IMR-90 (cell line): ENCODE results near the gene HMOX2. TPM values are rescaled to one million over a fixed set of nuclear protein-coding genes. Genes with fewer than 3 reads are reported as not detected.

Experiments
- ATAC-seq: fragments of 200-7000 bp; cut with Tn5 transposase; 2 replicates; pipeline ENCODE4 v1.9.1; 2020; ENCODE audit warnings: low read depth, mild to moderate bottlenecking, moderate library complexity
- BruUV-seq: library from RNA; stranded (reverse); fragments of 400-500 nt; replicated peaks from 2 replicates; lab custom pipeline; 2021; lab: Mats Ljungman, UMichigan
- CTCF ChIA-PET: fragments of 300-600 bp; formaldehyde crosslinking; extraction: SDS; loops from one replicate; lab custom pipeline; 2021; ENCODE audit warnings: antibody characterized with exemption; lab: Yijun Ruan, JAX
- POLR2A ChIA-PET: fragments of 300-600 bp; sonication (Branson Sonifier 250); formaldehyde crosslinking; loops from one replicate; lab custom pipeline; 2022; ENCODE audit warnings: antibody characterized with exemption; ENCODE audit not compliant: unreplicated experiment; lab: Charles Lee
- DNase-seq: peaks from one replicate; pipeline ENCODE4 v3.0.0; 2013
- H2AFZ ChIP-seq: replicated peaks from 2 replicates; pipeline ENCODE3; 2013; ENCODE audit warnings: low read length, mild to moderate bottlenecking; ENCODE audit not compliant: poor library complexity
- H2AK5ac ChIP-seq: 2 replicates; pipeline ENCODE4 v1.6.1; 2013; ENCODE audit warnings: low read depth, low read length, inconsistent platforms
- H2AK9ac ChIP-seq: replicated peaks from 2 replicates; pipeline ENCODE3; 2013; ENCODE audit warnings: mild to moderate bottlenecking, low read depth, low read length, moderate library complexity; ENCODE audit not compliant: poor library complexity
- H2BK120ac ChIP-seq: 2 replicates; pipeline ENCODE4 v1.6.1; 2013; ENCODE audit warnings: low read depth, low read length, inconsistent platforms
- H2BK15ac ChIP-seq: 3 replicates; pipeline ENCODE4 v1.6.1; 2013; ENCODE audit warnings: low read depth, low read length, inconsistent platforms
- H2BK20ac ChIP-seq: 2 replicates; pipeline ENCODE4 v1.6.1; 2013; ENCODE audit warnings: low read depth, mild to moderate bottlenecking, inconsistent platforms, low read length, moderate library complexity
- H2BK5ac ChIP-seq: 2 replicates; pipeline ENCODE4 v1.6.1; 2013; ENCODE audit warnings: mild to moderate bottlenecking, low read depth, low read length, inconsistent platforms; ENCODE audit not compliant: poor library complexity, severe bottlenecking
- H3K14ac ChIP-seq: replicated peaks from 2 replicates; pipeline ENCODE4 v1.6.1; 2013; ENCODE audit warnings: low read depth, low read length, inconsistent platforms
- H3K18ac ChIP-seq: 2 replicates; pipeline ENCODE4 v1.6.1; 2013; ENCODE audit warnings: low read depth, low read length, control low read depth
- H3K23ac ChIP-seq: 2 replicates; pipeline ENCODE4 v1.6.1; 2013; ENCODE audit warnings: low read depth, low read length, inconsistent platforms
- H3K27ac ChIP-seq: 2 replicates; pipeline ENCODE4 v1.5.1; 2013; ENCODE audit warnings: mild to moderate bottlenecking, control low read depth, low read length; ENCODE audit not compliant: insufficient read depth
- H3K27me3 ChIP-seq: 2 replicates; pipeline ENCODE4 v1.6.1; 2013; ENCODE audit warnings: low read length; ENCODE audit not compliant: control insufficient read depth, insufficient read depth
- H3K36me3 ChIP-seq: 2 replicates; pipeline ENCODE4 v1.6.1; 2013; ENCODE audit warnings: low read length, mixed read lengths; ENCODE audit not compliant: control insufficient read depth, insufficient read depth
- H3K4ac ChIP-seq: 2 replicates; pipeline ENCODE4 v1.6.1; 2013; ENCODE audit warnings: low read depth, low read length, inconsistent platforms
- H3K4me1 ChIP-seq: 2 replicates; pipeline ENCODE4 v1.6.1; 2013; ENCODE audit warnings: low read length, mixed read lengths; ENCODE audit not compliant: control insufficient read depth, insufficient read depth
- H3K4me2 ChIP-seq: 2 replicates; pipeline ENCODE4 v1.6.1; 2013; ENCODE audit warnings: low read depth, mild to moderate bottlenecking, control low read depth, low read length, moderate library complexity
- H3K4me3 ChIP-seq: 2 replicates; pipeline ENCODE4 v1.5.1; 2013; ENCODE audit warnings: low read depth, mild to moderate bottlenecking, control low read depth, low read length, moderate library complexity; ENCODE audit not compliant: insufficient read depth
- H3K56ac ChIP-seq: 2 replicates; pipeline ENCODE4 v1.6.1; 2013; ENCODE audit warnings: low read length, inconsistent platforms; ENCODE audit not compliant: insufficient read depth; ENCODE audit errors: extremely low read depth
- H3K79me1 ChIP-seq, 2 experiments: 2 replicates each; pipeline ENCODE4 v1.6.1; 2013; ENCODE audit warnings: low read length in 2 of 2, inconsistent platforms in 1 of 2, low read depth in 1 of 2
- H3K9ac ChIP-seq: 2 replicates; pipeline ENCODE4 v1.6.1; 2013; ENCODE audit warnings: low read depth, low read length, control low read depth
- H3K9me1 ChIP-seq: 2 replicates; pipeline ENCODE4 v1.6.1; 2013; ENCODE audit warnings: low read length, inconsistent platforms; ENCODE audit not compliant: insufficient read depth
- H3K9me3 ChIP-seq: 2 replicates; pipeline ENCODE4 v1.6.1; 2013; ENCODE audit warnings: low read length; ENCODE audit not compliant: control insufficient read depth, insufficient read depth
- H4K20me1 ChIP-seq: 2 replicates; pipeline ENCODE4 v1.6.1; 2013; ENCODE audit warnings: low read length, inconsistent platforms; ENCODE audit not compliant: insufficient read depth
- H4K5ac ChIP-seq: 2 replicates; pipeline ENCODE4 v1.6.1; 2013; ENCODE audit warnings: mild to moderate bottlenecking, low read depth, low read length, control low read depth
- H4K8ac ChIP-seq, 2 experiments: 2 replicates each; pipeline ENCODE4 v1.6.1; 2013; ENCODE audit warnings: low read depth in 2 of 2, low read length in 2 of 2, control low read depth in 1 of 2, inconsistent platforms in 1 of 2
- H4K91ac ChIP-seq: 2 replicates; pipeline ENCODE4 v1.6.1; 2013; ENCODE audit warnings: low read depth, low read length, inconsistent platforms; ENCODE audit not compliant: insufficient read depth
- BHLHE40 ChIP-seq: fragments of 150-350 bp; IDR thresholded peaks from 2 replicates; pipeline ENCODE4 v1.6.1; 2016; ENCODE audit warnings: mild to moderate bottlenecking, low read depth, low read length
- CEBPB ChIP-seq: IDR thresholded peaks from 2 replicates; pipeline ENCODE4 v1.6.1; 2012; ENCODE audit warnings: low read depth, low read length, improper control_type of control experiment
- CHD1 ChIP-seq: IDR thresholded peaks from 2 replicates; pipeline ENCODE4 v1.6.1; 2012; ENCODE audit warnings: low read depth, low read length, improper control_type of control experiment
- CTCF ChIP-seq: conservative IDR thresholded peaks from 2 replicates; pipeline ENCODE4 v1.5.1; 2012; ENCODE audit warnings: mild to moderate bottlenecking, low read depth, low read length, improper control_type of control experiment
- FOS ChIP-seq: fragments of 150-350 bp; IDR thresholded peaks from 2 replicates; pipeline ENCODE4 v1.6.1; 2016; ENCODE audit warnings: low read depth, low read length
- MAFK ChIP-seq: IDR thresholded peaks from 2 replicates; pipeline ENCODE4 v1.6.1; 2012; ENCODE audit warnings: low read depth, low read length, improper control_type of control experiment
- MAZ ChIP-seq: IDR thresholded peaks from 2 replicates; pipeline ENCODE4 v1.6.1; 2012; ENCODE audit warnings: low read depth, mild to moderate bottlenecking, low read length, improper control_type of control experiment, moderate library complexity, borderline replicate concordance
- MXI1 ChIP-seq: IDR thresholded peaks from 2 replicates; pipeline ENCODE4 v1.6.1; 2012; ENCODE audit warnings: low read depth, mild to moderate bottlenecking, low read length, moderate library complexity, borderline replicate concordance
- NFE2L2 ChIP-seq: fragments of 150-350 bp; IDR thresholded peaks from 2 replicates; pipeline ENCODE4 v1.6.1; 2016; ENCODE audit warnings: low read depth, mild to moderate bottlenecking, low read length
- RCOR1 ChIP-seq: IDR thresholded peaks from 2 replicates; pipeline ENCODE4 v1.6.1; 2012; ENCODE audit warnings: mild to moderate bottlenecking, low read length, improper control_type of control experiment; ENCODE audit not compliant: insufficient replicate concordance
- SMC3 ChIP-seq: fragments of 150-350 bp; IDR thresholded peaks from 2 replicates; pipeline ENCODE4 v1.6.1; 2016; ENCODE audit warnings: low read depth, mild to moderate bottlenecking, antibody characterized with exemption, low read length, moderate library complexity
- USF2 ChIP-seq: fragments of 150-350 bp; IDR thresholded peaks from 2 replicates; pipeline ENCODE4 v1.6.1; 2017; ENCODE audit warnings: mild to moderate bottlenecking, antibody characterized with exemption, low read length, low read depth
- WGBS, 2 experiments: methylation state at CpG; one replicate each; pipeline versions ENCODE4 v1.1.5 to v1.1.7; 2013; ENCODE audit warnings: missing lambda C conversion rate in 2 of 2; ENCODE audit not compliant: insufficient read length in 1 of 2; ENCODE audit errors: extremely low coverage in 2 of 2; 5-methylcytosine and 5-hydroxymethylcytosine counted together
- dilution Hi-C: fragments of 300-500 bp; cut with HindIII; formaldehyde crosslinking; loops from one replicate; pipeline ENCODE4 v1.14.3; 2018; ENCODE audit warnings: low sequenced_read_pairs; ENCODE audit not compliant: unreplicated experiment
- in situ Hi-C: fragments of 300-500 bp; cut with MboI; formaldehyde crosslinking; loops from 3 replicates; pipeline ENCODE4 v1.14.3; 2019; ENCODE audit warnings: low sequenced_read_pairs, inconsistent platforms, mixed read lengths
- intact Hi-C: fragments of 100-400 bp; cut with micrococcal nuclease; formaldehyde crosslinking; loops from 2 replicates; pipeline ENCODE4 v1.10.0; 2022
- polyA plus RNA-seq, 3 experiments: library from polyadenylated mRNA; depleted of rRNA; stranded (reverse); fragments of >200 nt; gene quantifications; 2 replicates each; pipeline ENCODE4 v1.2.3, GENCODE V29; 2012; ENCODE audit warnings: low replicate concordance in 1 of 3
- total RNA-seq: library from RNA; depleted of rRNA; stranded (reverse); fragments of >200 nt; gene quantifications from 2 replicates; pipeline ENCODE4 v1.2.3, GENCODE V29; 2012
- TF ChIP-seq, protein P1 (sequence below): fragments of 150-350 bp; IDR thresholded peaks from 2 replicates; pipeline ENCODE4 v1.6.1; 2016; ENCODE audit warnings: low read depth, mild to moderate bottlenecking, low read length, moderate library complexity, borderline replicate concordance

HMOX2 gene
- total and polyA plus RNA-seq, 2 of the 4 experiments (the other 2 are of a cell fraction): 93.9 to 98.8 TPM

GRCh38 chr16:4471869-4472268 is 4.3 kb upstream of the HMOX2 start:
- Histone ChIP-seq H2BK20ac (no peak overlapping the region), H3K79me1 (peaks cover 11 to 35% of the 10 kb centered on the region in 2 experiments), H4K91ac (no peak overlapping the region), H3K9me1 (peaks cover 3% of the 10 kb centered on the region; the same call in 1 of the 2 replicates), H3K23ac (no peak overlapping the region), H3K18ac (no peak overlapping the region), H3K27ac (no peak overlapping the region), H4K8ac (no peak overlapping the region), H3K9ac (no peak overlapping the region), H3K4ac (no peak overlapping the region), H2BK5ac (no peak overlapping the region), H3K14ac (no peak overlapping the region), H3K4me3 (no peak overlapping the region), H3K4me2 (no peak overlapping the region), H3K36me3 (peaks cover 10% of the 10 kb centered on the region; the same call in 1 of the 2 replicates), H3K4me1 (no peaks in the 10 kb centered on the region), H2BK15ac (no peak overlapping the region), H4K20me1 (no peaks in the 10 kb centered on the region), H3K56ac (no peak overlapping the region), H3K9me3 (no peaks in the 10 kb centered on the region), H4K5ac (no peak overlapping the region), H2AK9ac (no peak overlapping the region), H2BK120ac (no peak overlapping the region), H3K27me3 (no peaks in the 10 kb centered on the region), H2AK5ac (no peak overlapping the region), H2AFZ (no peak overlapping the region)
- in situ Hi-C loops (no loop called here), dilution Hi-C loops (no loop called here), intact Hi-C loops (no loop called here)
- no TSS peak for BruUV-seq
- POLR2A ChIA-PET: no interaction called here
- no peak for ATAC-seq
- TF ChIP-seq FOS (no peak), MXI1 (no peak), BHLHE40 (no peak), NFE2L2 (no peak), RCOR1 (no peak), MAZ (no peak), CHD1 (no peak), USF2 (no peak), MAFK (no peak), CEBPB (no peak), SMC3 (no peak), CTCF (no peak)
- TF ChIP-seq, protein P1, sequence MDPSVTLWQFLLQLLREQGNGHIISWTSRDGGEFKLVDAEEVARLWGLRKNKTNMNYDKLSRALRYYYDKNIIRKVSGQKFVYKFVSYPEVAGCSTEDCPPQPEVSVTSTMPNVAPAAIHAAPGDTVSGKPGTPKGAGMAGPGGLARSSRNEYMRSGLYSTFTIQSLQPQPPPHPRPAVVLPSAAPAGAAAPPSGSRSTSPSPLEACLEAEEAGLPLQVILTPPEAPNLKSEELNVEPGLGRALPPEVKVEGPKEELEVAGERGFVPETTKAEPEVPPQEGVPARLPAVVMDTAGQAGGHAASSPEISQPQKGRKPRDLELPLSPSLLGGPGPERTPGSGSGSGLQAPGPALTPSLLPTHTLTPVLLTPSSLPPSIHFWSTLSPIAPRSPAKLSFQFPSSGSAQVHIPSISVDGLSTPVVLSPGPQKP: no peak
- CTCF ChIA-PET: no interaction called here
- DNase-seq: no peak
- no CpG with 5 or more reads among the region's 5 CpGs for WGBS, 2 experiments
